Fibroblast of skin of back (primary cell): ENCODE measurements around the gene SFMBT1.

Experiments
- DNase-seq: peaks from one replicate; pipeline ENCODE4 v3.0.0-alpha.2; 2013

The SFMBT1 gene

DNA sequence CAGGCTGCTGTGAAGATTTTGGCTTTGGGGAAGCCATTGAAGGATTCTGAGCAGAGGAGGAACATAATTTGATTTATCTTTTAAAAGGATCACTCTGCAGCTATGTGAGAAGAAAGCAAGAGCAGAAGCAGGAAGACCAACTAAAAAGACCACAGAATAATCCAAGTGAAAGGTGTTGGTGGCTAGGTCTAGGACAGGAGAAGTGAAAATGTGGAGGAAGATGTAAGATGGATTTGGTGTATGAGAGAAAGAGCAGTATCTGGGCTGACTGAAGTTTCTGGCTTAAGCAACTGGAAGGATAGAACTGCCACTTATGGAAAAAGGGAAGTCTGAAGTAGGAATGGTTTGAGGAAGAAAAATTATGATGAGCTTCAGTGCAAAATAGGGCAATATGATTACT lies 62.0 kb downstream of the SFMBT1 start:
- DNase-seq = no peak

GRCh38 chr3:52983336-52983807 lies 62.5 kb downstream of the SFMBT1 start:
- no peak for DNase-seq

DNA sequence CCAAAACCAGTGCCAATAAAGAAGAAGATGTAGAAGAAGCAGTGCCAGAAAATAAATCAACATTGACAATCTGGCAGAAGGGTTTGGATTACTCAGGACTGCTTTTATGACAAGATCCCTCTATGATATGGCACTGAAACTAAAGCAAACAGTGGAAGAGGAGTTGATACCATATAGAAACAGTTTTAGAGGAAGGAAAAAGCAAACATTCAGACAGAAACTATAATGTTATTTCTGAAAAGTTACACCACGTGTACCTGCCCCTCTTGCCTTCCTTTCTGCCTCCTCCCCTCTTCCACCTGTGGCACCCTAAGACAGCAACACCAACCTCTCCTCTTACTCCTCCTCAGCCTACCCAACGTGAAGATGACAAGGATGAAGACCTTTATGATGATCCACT lies 63.0 kb downstream of the SFMBT1 start:
- no peak for DNase-seq

DNA sequence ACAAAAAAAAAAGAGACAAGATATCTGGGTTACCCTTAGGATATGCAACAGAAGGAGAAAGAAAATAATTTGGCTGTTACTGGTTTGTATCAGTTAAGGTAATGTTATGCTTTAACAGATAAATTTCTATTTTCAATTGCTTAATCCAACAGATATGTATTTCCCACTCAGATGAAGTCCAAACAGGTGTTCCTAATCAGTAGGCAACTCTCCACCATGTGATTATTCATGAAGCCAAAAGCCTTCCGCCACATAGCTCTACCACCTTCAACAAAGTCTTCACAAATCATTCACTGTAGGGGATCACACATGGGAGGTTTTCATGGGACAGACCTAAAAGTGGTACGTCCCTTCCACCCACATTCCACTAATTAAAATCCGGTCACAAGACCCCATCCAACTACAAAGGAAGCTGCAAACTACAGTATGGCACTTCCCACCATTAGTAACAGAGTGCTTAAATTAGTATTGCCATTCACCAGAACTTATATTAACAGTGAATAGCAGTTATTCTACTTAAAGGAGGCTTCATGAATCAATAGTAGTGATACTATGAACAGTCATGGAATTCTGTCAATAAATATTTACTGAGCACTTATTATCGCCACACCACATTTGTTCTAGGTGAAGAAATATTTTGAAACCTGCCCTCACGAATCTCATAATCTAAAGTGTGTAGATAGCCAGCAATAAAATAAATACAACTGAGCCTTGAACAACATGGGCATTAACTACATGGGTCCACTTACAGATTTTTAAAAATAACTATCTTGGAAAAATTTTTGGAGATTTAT lies 66.5 kb downstream of the SFMBT1 start:
- DNase-seq = no peak

GRCh38 chr3:52978109-52978754 lies 67.6 kb downstream of the SFMBT1 start:
- DNase-seq = no peak

DNA sequence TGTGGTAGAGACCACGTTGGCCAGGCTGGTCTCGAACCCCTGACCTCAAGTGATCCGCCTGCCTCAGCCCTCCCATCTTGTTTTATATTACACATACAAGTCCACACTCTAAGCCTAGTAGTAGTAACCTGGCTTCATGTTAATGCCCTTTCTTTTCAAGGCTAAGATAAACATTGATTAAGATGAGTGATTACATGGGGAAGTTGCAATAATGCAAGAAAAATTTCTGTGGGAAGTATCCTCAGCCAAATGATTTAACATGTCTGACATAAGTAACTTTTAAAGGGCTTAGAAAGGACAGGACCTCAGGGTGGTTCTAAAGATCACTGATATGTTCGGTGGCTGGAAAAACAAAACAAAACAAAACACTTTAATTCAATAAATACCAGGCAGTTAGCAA lies 72.1 kb downstream of the SFMBT1 start:
- peak; percentile 7 for DNase-seq

DNA sequence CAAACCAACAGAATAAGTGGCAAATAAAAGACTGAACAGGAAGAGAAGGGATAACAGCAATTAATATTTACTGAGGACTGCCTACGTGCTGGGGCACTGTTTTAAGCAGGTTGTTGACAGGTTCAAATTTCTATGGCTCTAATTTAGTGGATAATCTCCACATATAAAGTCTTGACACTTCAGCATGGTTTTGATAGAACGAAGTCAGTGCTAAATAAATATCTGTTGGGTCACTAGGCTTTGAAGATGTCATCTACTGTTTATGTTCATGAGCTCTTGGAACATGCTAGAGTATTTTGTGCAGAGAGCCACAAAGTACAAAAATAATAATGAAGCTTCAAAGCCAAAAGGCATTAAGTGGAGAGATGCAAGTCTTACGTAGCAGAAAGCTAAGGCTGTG lies 74.0 kb downstream of the SFMBT1 start:
- no peak for DNase-seq

- DNase-seq = peak; percentile 3
Observed at GRCh38 chr3:52967398-52967797, 78.5 kb downstream of the SFMBT1 start.

GRCh38 chr3:52962160-52962559 lies 83.7 kb downstream of the SFMBT1 start:
- DNase-seq = no peak

DNA sequence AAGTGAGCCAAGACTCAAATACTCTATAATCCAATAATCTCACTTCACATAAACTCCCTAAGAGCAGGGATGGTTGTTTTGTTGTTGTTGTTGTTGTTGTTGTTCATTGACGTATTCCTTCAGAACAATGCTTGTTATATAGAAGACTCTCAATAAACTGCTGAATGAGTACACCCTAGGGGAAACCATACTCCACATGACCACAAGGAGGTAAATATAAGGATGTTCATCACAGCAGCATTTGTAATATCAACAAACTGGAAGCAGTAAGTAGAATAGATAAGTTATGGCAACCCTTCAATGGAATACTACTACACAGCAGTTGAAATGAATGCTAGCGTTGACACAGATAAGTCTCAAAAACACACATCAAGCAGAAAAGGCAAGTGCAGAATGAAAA lies 86.1 kb downstream of the SFMBT1 start:
- DNase-seq = no peak

DNA sequence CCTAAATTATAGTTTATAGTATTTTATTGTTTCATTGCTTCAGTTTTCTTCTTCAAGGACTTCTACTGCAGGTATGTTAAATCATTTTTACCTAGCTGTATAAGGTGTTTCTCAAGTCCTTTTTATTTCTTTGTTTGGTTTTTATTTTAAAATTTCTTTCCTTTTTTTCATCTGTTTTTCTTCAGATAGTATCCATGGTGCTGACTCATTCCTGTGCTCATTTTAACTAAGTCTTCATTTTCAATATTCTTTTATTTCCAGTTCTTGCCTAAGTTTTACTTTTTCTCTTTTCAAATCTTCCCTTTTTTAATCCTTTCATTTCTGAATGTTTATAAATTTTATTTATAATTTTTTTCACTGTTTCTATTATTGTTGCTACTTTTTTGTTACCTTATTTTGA lies 106.3 kb downstream of the SFMBT1 start:
- DNase-seq = no peak

DNA sequence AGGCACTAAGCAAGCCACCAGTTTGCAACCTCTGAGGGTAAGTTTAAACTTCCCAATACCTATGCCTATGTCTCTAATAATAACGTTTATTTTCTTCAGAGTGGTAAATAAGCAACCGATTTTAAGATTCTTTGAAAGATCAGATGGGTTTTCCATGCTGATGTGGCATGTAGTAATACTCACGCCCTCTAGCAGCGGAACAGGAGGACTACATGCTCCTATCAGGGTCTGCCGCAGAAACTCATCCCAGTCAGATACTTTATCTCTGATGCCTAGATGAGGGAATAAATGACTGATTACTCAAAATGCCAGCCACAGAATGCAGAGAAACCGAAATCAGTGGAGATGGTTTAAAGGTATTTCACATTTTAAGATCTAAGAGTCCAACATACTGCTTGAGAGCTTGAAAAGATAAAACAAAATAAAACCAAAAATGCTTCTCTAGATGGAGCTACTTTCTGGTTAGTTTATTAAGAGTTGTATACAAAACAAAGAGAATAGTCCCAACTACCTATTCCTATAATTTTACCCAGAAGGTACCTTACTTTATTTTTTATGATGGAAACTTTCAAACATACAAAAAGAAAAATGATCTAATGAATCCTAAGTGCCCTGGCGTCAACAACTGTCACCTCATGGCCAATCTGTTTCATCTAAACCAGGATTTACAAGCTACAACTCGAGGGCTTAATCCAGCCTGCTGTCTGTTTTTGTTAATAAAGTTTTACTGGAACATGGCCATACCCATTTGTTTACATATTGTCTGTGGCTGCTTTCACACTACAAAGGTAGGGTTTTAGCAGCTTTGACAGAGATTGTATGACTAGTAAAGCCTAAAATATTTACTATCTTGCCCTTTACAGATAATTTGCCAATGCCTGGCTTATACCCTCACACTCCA lies 111.0 kb downstream of the SFMBT1 start:
- peak; percentile 58 for DNase-seq

GRCh38 chr3:52931889-52932288 lies 114.0 kb downstream of the SFMBT1 start:
- no peak for DNase-seq

DNA sequence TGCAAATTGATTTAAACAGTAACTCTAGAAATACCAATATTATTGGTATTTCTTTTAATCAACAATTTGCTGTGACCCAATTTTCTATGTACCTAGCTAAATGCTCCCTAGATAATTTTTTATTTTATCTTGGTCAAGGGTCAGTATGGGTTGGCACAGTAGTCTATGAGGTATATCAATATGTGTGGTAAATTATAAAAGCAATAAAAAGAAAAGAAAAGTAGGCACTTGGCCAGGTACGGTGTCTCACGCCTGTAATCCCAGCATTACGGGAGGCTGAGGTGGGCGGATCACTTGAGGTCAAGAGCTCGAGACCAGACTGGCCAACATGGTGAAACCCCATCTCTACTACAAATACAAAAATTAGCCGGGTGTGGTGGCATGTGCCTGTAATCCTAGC lies 114.5 kb downstream of the SFMBT1 start:
- DNase-seq = no peak

DNA sequence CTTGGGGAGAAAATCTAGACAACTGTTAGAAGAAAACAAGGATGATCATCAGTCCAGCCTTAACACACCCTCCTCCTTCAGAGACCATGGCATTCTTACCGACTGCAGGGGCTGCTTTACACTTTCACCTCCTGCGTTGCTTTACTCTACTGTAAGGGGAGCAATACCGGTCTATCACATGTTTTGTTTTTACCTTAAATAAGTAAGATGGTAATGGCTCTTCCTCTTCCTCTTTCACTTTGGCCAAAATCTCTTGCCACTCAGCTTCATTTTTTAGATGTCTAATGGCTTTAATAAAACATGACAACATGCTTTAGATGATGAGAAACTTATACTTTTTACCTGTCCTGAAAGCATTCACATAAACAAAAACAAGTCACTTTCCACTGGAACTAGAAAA lies 115.1 kb downstream of the SFMBT1 start:
- no peak for DNase-seq

DNA sequence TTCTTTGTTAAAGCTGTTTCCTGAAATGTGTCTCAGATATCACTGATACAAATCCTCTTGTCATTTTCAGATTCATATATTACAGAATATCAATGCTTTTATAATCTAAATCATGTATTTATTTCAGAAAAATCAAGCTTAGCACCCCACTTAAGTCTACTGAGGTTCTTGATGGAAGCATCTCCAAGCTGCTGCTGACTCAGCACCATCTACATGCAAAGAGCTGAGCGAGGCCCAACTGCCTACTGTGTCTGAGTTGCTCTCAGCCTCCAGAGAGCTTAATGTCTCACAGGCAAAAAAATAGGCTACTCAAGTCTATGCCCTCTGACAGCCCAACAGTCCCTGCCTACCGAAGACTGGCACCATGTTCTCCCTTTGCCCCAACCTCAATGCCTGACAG lies 119.3 kb downstream of the SFMBT1 start:
- DNase-seq = no peak

- DNase-seq = no peak
Observed at GRCh38 chr3:52925405-52926313, 120.2 kb downstream of the SFMBT1 start.

DNA sequence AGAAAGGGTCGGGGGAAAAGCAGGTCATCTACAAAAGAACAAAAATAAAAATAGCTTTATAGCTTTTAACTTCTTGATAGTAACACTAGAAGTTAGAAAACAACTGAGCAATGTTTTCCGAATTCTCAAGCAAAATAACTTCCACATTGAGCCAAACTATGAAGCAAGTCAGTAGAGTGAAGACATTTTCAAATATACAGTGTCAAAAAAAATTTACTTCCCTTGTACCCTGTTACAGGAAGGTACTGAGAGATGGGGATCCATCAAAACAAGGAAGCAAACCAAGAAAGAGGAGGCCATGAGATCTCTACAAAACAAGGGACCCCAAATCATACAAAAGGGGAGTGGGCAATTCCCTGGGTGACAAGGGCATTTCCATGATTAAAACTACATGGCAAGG lies 121.9 kb downstream of the SFMBT1 start:
- DNase-seq = no peak

- DNase-seq = no peak
Observed at GRCh38 chr3:52920841-52921240, 125.0 kb downstream of the SFMBT1 start.

- DNase-seq = no peak
Observed at GRCh38 chr3:52917044-52917443, 128.8 kb downstream of the SFMBT1 start.

DNA sequence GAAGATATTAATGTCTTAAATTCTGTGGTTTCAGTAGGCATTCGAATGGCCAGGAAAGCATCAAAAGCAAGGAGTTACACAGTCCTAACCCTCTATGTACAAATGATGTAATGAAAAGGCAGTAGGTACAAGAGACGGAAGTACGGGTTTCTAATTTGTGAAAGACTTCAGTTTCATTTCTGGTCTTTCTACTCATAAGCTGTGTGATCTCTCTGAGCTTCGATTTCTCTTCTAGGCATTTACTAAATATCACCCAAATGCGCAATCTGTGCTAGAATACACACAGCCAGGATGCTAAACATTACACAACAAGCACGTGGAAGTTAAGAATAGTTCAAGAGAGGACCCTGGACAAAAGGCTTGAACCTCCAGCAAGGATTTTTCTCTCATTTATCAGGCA lies 130.6 kb downstream of the SFMBT1 start:
- DNase-seq = no peak
